Kidney epithelial cell (primary cell): ENCODE results near the gene PODN. TPM values are rescaled to one million over a fixed set of nuclear protein-coding genes. Genes with fewer than 3 reads are reported as not detected.

Experiments used
- DNase-seq: peaks from one replicate; pipeline ENCODE4 v3.0.0-alpha.2; 2010; ENCODE audit warnings: low read depth
- H3K27me3 ChIP-seq: 2 replicates; pipeline ENCODE4 v1.6.0; 2011; ENCODE audit warnings: low read length; ENCODE audit not compliant: control insufficient read depth, insufficient read depth
- H3K36me3 ChIP-seq: 2 replicates; pipeline ENCODE4 v1.5.1; 2011; ENCODE audit warnings: low read length; ENCODE audit not compliant: control insufficient read depth, insufficient read depth
- H3K4me3 ChIP-seq: 2 replicates; pipeline ENCODE4 v1.5.1; 2011; ENCODE audit warnings: low read depth, mild to moderate bottlenecking, control low read depth, low read length
- CTCF ChIP-seq: IDR thresholded peaks from 2 replicates; pipeline ENCODE4 v1.5.1; 2011; ENCODE audit warnings: mild to moderate bottlenecking, moderate library complexity, low read length, control low read depth, inconsistent platforms; ENCODE audit not compliant: insufficient read depth, poor library complexity, severe bottlenecking
- total RNA-seq: library from RNA; depleted of rRNA; stranded (reverse); fragments of >200 nt; gene quantifications from 2 replicates; pipeline ENCODE4 v1.2.3, GENCODE V29; 2015

PODN gene
- total RNA-seq, 1 donor from 2014 or later = not detected

- DNase-seq = no peak
- TF ChIP-seq CTCF = no peak
- Histone ChIP-seq H3K27me3 (no peaks in the 10 kb centered on the region), H3K36me3 (no peaks in the 10 kb centered on the region), H3K4me3 (no peak overlapping the region)
Measured at GRCh38 chr1:53129891-53130597, 68.0 kb downstream of the PODN start.

GRCh38 chr1:53130598-53130877, 68.5 kb downstream of the PODN start:
- H3K27me3 ChIP-seq = no peaks in the 10 kb centered on the region
- H3K36me3 ChIP-seq = no peaks in the 10 kb centered on the region
- DNase-seq = no peak
- TF ChIP-seq CTCF = no peak
- H3K4me3 ChIP-seq = no peak overlapping the region

GRCh38 chr1:53130878-53131589, 69.0 kb downstream of the PODN start:
- Histone ChIP-seq H3K4me3 (no peak overlapping the region), H3K27me3 (no peaks in the 10 kb centered on the region), H3K36me3 (no peaks in the 10 kb centered on the region)
- no peak for TF ChIP-seq CTCF
- no peak for DNase-seq

- no peak for TF ChIP-seq CTCF
- Histone ChIP-seq H3K36me3 (no peaks in the 10 kb centered on the region), H3K4me3 (no peak overlapping the region), H3K27me3 (no peaks in the 10 kb centered on the region)
- no peak for DNase-seq
Measured at GRCh38 chr1:53131590-53131938, 69.6 kb downstream of the PODN start.

GRCh38 chr1:53132176-53132575, 70.2 kb downstream of the PODN start:
- Histone ChIP-seq H3K27me3 (no peaks in the 10 kb centered on the region), H3K36me3 (no peaks in the 10 kb centered on the region), H3K4me3 (no peak overlapping the region)
- no peak for TF ChIP-seq CTCF
- DNase-seq = no peak
